DOHH2 (cell line): ENCODE data around the gene NUTM2F.

Experiments
- CTCF ChIP-seq: fragments of 200-600 bp; sonication (generic); IDR thresholded peaks from one replicate; pipeline ENCODE4 v1.5.1; 2014; ENCODE audit warnings: antibody characterized with exemption, mild to moderate bottlenecking, low read depth, low read length; ENCODE audit not compliant: poor library complexity, severe bottlenecking
- EZH2phosphoT487 ChIP-seq: fragments of 200-600 bp; sonication (generic); IDR thresholded peaks from 2 replicates; pipeline ENCODE4 v1.6.1; 2017; ENCODE audit warnings: borderline replicate concordance, mild to moderate bottlenecking, antibody characterized with exemption, low read length, moderate library complexity, mixed read lengths

- TF ChIP-seq CTCF (no peak), EZH2phosphoT487 (no peak)
Observed at GRCh38 chr9:94301583-94301982, 26.9 kb downstream of the NUTM2F start.
